NCI-H2171 (cell line): ENCODE measurements around the gene LAMA3.

Experiments
- DNase-seq: peaks from one replicate; lab custom pipeline; 2025; lab: John Stamatoyannopoulos, UW

Gene LAMA3

DNA sequence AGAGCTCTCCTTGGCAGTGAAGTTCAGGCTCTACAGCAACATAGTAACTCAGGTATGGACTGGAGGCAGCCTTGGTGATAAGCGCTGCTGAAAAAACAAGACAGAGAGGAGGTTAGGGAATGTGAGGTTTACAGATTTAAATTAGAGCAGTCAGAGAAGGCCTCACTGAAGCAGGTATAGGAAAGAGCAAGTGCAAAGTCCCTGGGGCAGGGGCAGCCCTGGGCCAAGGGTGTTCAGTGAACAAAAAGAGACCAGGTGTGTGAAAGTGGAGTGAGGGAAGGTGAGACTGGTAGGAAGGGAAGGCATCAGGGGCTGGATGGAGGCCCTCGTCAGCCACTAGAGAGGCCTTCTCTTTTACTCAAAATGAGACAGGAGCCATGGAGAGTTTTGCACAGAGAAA lies 89.6 kb downstream of the LAMA3 start:
- DNase-seq, result no peak

DNA sequence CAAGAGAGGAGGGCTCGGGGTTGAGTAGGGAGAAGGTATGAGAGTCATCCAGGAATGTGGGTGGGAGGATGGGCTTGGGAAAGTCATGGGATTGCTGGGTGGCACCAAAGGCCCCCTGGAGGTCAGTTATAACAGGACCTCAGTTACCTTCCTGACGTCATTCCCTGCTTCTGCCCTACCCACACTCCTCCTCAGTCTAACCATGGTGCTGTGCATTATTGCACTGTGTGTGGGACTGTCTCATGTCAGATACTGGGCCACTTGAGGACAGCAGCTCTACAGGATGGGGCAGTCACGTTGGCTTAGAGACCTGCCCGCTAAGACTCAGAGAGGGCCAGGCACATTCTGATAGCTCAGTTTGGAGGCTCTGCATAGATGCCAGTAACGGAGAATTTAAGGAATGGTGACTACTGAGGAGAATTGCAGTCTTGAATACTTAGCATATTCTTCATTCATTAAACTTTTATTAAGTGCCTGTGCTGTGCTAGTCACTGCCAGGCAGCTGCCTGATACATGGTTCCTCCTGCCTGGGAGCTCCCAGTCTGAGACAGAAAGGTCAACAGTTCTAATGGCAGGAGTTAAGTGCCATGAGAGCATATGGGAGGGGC lies 90.5 kb downstream of the LAMA3 start:
- no peak for DNase-seq

DNA sequence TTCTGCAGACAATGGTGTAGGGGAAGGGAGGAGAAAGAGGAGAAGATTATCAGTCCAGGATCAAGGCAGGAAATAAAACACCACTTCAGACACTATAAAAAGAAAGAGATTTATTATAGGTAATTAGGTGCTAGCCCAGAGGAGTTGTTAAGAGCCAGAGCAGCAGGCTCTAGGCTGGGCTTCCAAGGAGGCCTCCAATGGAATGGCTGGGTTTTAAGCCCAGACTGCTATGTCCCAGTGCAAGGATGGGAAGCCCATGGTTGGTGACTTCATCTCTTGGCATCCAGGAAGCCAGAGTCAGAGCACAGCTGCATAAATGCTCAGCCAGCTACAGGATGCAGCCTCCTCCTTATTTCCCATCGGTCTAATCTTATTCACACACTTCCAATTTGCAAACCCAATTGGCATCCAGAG lies 95.6 kb downstream of the LAMA3 start:
- no peak for DNase-seq

DNA sequence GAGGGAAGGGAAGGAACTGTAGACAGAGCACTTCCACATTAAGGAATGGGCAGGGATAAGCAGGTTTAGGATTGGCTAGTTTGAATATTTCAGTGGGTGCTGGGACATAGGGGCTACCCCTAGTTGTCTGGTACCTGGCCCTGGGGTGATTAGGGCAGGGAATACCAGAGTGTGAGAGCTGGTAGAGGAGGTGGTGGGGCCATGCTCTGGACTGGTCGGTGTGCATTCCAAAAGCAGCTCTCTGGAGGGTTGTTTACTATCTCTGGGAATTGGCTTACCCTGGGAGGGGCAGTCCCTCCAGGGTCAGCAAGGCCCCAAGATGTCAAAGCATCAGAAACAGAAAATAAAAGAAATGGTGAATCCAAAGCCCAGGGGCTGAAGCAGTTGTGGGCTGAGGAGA lies 103.8 kb downstream of the LAMA3 start:
- DNase-seq, result no peak

DNA sequence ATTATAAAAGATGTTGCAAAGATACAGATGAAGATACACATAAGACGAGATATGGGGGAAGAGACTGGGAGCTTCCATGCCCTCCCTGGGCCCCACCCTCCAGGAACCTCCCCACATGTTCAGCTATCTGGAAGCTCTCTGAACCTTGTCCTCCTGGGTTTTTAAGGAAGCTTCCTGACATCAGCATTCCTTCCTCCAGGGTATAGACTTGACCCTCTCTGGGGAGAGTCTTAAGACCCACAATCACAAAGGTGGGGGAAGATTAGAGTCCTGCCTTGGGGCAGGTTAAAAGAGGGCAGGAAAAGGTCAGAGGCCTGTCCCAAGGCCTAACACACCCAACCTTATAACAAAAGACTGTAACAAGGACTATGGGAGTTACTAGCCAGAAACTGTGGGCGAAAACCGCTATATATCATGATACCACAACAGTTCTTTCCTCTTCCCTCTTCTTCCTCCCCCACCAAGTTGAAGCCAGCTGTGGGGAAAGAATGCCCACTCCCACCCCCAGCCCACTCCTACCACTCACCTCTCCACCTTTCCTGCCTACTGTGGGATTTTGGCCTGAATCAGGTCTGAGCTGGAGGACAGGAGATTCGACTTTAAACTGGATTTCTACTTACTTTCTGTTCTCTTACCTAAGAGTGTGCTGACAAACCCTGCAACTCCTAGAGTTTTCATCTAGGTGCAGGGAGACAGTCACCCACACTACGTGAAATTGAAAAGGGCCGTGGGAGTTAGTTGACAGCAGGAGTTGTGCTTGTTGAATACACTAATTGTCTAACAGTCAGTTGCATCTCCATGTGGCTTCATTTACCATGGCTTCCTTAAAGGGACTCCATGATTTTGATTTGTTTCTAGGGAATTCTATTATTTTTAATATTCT lies 105.0 kb downstream of the LAMA3 start:
- DNase-seq, result no peak

DNA sequence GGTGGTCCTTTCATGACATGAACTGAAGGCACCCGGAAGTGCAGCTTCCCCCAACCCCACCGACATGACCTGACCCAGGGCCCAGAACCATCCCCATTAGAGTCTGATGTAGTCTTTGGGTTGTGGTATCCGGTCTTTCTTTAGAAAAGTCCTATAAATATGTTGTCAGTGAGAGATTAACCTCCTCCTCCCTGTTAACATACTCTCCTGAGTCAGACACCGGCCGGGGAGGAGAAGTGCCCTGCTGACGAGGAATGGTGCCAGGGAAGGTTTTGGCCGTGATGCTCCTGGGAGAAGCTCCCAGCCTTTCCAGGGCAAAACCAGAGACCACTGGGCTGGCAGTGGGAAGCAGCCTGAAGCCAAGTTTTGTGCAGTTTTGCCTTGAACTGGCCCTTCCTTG lies 109.0 kb downstream of the LAMA3 start:
- no peak for DNase-seq

DNA sequence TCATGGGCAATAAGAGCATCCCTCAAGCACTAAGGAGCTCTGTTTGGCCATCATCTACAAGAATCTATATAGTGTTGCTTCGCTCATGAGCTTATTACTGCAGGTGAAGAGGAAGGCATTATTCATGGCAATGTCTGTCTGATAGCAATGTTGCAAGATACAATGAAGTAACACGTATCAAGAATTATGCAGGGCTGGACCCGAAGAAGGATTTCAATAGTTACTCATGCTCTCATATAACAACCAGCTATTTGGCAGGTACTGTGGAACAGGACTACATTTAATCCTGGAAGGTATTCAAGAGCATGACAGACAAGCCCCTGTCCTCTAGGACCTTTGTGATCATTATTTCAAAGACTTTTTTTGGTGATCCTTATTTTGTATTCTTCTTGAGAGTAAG lies 109.6 kb downstream of the LAMA3 start:
- no peak for DNase-seq

DNA sequence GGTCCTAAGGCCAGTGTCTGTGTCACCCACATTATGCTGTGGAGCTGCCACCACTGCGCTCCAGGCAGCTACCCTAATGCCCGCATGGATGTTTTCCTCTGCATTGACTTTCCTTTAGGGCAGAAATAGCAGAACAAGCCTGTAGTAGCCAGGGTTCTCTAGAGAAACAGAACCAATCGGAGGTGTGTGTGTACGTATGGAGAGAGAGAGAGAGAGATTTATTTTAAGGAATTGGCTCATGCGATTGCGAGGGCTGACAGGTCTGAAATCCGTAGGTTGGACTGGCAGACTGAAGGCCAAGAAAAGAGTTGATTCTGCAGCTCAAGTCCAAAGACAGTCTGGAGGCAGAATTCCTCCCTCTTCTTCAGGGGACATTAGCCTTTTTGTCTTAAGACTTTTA lies 110.3 kb downstream of the LAMA3 start:
- DNase-seq, result no peak

DNA sequence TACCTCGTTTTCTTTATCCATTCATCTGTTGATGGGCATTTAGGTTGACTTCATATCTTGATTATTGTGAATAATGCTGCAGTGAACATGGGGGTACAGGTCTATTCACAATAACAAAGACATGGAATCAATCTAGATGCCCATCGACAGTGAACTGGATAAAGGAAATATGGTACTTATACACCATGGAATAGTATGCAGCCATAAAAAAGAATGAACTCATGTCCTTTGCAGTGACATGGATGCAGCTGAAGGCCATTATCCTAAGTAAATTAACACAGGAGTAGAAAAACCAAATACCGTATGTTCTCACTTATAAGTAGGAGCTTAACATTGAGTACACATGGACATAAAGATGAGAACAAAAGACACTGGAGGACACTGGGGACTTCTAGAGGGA lies 111.6 kb downstream of the LAMA3 start:
- DNase-seq, result no peak

DNA sequence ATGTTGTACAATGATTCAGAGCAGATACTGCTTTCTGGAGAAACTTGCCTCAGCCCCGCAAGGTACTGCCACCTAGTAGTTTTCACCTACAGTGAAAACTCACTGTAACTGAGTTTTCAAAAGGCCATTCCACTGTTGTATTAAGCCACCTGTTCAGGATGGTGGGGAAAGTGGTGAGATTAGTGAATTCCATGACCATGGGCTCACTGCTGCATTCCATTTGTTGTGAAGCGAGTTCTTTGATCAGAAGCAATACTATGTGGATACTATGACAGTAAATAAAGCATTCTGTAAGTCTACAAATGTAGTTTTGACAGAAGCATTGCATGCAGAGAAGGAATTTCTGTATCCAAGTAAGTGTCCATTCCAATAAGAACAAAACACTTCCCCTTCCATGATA lies 113.6 kb downstream of the LAMA3 start:
- no peak for DNase-seq

DNA sequence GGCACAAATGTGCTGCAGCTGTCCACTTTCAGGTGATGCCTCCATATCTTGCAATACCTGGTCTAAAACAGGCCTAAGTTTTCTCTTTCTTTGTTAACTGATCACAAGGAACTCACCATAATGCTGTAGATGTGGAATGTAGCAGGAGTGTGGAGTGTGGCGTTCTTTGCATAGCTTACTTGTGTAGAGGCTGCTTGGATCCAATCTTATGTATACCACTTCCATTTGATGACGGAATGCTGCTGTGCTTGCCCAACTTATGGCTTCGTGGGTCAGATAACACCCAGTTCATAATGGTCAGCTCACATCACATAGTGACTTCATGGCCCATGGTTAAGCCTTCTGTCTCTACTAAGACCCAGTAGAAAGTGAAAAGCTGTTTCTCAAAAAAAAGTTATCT lies 114.5 kb downstream of the LAMA3 start:
- no peak for DNase-seq

DNA sequence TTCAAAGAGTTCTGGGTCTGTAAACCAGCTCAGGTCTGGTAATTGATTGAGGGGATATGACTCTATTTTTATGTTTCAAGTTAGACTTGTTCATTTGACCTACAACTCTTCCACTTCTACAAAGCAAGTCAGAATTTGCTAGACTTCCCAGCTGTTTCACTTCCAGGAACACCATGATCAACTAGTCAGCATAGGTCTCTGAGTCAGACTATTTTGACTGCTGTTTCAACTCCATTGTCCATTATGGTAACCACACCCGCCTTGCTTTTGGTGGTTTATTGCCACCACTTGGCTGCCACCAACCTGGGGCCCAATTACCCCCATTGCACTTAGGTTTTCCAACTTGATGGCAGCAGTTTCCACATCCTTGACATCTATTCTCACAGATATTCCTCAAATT lies 116.6 kb downstream of the LAMA3 start:
- no peak for DNase-seq

DNA sequence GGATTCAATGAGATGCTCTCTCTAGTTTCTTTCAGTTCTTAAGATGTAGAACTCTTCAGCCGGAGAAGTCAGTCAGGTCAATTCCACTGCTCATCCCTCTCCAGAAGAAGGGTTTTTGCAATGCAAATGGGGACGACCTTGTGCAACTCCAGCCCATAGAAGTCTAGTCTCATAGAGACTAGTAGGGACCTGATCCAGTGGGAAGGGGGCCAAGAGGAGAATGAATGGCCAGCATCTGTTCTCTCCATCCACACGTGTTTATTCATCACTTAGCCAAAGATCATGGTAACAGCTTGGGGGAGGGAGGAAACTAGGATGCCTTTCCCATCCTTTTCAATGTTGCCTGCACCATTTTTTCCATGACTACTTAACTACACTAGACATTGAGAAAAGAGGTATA lies 120.2 kb downstream of the LAMA3 start:
- DNase-seq, result no peak

DNA sequence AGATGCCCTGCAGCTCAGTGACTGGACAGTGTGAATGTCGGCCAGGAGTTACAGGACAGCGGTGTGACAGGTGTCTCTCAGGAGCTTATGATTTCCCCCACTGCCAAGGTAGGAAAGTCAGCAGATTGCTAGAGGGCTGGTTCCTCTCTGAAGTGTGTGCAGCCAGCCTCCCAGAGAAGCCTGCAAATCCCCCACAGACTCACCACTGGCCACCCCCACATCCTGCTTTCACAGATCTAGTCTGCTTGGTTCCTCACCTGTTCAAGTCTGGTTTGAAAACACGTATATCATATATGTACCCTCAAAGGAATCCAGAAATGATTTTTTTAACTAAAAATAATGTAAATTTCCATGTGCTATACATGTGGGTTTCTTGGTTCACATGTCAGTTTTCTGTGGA lies 121.1 kb downstream of the LAMA3 start:
- DNase-seq, result no peak

DNA sequence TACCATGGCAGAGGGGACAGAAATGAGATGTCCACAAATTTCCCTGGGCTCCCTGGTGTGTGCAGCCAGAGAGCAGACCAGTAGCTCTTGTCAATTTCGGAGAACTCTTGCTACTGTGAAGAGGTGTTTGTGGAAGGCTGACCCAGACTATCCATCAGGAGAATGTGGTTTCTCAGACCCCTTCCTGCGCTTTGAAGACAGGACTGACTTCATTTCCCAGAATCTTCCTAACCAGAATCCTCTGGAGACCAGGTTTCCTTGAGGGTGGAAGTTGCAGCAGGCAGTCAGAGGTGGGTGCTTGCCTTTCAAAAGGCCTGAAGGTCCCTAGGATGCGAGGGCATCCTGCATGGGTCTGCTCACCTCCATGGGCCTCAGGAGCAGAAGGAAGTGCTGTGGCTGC lies 121.9 kb downstream of the LAMA3 start:
- DNase-seq, result no peak

DNA sequence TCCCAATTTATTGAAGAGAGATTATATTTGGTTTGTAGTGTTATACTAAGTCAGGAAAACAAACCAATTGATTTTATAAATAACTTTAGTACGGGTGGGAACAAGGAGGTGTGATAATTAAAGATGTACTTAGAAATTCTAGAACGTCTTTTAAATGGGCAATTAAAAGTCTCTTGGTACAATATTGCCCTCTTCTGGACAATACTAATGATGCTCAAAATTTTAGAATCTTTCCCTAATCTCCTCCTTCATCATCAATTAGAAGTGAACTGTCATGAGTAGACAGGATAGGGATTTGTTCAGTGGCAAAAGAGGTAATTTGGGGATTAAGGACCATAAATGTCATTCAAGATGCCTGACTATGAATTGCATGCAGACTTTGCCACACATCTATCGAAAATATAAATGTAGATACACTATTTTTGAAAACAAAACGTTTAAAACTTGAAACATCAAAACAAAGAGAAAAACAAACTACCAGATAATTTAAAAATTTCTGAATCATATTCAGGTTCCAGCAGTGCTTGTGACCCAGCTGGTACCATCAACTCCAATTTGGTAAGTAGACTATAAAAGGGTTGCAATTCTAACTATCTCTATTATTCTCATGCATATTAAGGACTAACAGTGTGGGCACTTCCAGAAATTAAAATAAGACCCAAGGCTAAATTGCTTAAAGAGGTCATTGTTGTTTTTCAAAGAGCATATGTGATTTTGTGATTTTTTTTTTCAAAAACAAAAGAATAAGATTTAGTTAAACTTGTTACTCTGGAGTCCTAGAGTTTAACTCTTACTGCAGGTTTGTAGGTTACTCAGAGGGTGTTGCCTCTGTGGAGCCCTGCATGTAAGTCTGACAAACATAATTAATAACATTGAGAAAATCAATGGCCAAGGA lies 123.5 kb downstream of the LAMA3 start:
- DNase-seq, result peak; percentile 33

DNA sequence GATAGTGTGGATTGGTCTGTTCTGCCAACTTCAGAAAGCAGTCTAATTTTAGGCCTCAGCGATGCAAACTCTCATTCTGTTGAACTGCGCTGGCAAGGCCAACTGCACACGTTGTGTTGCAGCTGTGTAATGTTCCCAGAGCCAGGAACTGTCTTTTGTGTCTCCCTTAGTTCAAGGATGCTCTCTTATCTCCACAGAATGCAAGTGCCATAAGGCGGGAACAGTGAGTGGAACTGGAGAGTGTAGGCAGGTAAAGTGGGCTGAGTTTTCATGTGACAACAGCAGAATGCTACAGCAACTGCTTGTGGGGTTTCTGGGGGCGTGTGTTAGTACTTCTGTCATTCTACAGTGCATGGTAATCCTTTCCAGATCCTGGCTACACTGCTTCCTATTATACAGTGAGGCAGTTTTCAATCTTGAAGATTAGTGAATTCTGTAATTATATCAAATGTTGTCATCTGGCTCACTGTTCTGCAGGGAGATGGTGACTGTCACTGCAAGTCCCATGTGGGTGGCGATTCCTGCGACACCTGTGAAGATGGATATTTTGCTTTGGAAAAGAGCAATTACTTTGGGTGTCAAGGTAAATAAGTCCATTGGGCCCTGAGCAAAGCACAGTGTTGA lies 125.8 kb downstream of the LAMA3 start:
- DNase-seq, result no peak

DNA sequence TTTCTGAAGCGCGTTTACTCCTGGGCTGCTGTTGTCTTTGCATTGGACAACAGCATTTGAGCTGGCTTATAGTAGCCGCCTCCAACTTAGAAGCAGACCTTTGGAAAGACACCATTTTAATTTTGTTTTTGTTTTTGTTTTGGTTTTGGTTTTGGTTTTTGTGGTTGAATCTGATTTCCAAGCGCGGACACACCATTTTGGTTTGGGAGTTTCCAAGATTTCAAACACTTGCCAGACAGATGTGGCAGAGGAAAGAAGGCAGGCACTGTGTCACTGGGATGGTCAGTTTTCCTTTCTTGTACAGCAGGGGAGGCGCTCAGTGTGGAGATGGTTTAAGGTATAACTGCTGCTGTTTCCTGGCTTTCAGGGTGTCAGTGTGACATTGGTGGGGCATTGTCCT lies 126.8 kb downstream of the LAMA3 start:
- no peak for DNase-seq

DNA sequence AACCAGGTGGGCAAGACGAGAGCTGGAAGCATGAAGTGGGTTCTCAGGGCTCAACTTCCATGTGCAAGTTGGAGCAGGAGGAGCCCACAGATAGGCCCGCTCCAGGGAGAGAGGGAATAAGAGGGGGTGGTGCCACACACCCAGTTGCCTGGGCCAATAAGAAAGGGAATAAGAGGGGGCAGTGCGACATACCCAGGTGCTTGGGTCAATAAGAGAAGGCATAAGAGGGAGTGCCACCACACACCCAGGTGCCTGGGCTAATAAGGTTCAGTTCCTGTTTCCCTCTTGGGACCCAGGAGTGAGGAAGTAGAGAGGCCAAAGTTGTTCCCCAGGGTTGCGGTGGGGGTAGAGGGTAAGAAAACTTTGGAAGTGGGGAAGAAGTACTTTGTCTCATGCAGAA lies 127.5 kb downstream of the LAMA3 start:
- no peak for DNase-seq

DNA sequence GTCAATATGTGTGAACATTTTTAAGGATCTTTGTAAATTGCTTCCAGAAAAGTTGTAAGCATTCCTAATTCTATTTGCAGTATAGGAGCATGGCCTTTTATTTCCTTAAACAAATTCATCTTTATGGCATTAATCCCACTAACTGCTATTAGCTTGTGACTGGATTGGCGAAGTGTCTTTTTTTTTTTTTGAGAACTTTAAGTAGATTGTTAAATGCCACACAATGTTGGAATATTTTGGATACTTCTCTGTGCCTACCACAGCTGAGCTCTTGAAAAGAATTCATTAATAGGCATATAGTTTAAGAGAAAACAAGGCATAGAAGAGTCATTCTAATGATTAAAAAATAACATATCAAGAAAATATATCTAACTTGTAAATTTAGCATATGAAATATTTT lies 129.7 kb downstream of the LAMA3 start:
- DNase-seq, result no peak

DNA sequence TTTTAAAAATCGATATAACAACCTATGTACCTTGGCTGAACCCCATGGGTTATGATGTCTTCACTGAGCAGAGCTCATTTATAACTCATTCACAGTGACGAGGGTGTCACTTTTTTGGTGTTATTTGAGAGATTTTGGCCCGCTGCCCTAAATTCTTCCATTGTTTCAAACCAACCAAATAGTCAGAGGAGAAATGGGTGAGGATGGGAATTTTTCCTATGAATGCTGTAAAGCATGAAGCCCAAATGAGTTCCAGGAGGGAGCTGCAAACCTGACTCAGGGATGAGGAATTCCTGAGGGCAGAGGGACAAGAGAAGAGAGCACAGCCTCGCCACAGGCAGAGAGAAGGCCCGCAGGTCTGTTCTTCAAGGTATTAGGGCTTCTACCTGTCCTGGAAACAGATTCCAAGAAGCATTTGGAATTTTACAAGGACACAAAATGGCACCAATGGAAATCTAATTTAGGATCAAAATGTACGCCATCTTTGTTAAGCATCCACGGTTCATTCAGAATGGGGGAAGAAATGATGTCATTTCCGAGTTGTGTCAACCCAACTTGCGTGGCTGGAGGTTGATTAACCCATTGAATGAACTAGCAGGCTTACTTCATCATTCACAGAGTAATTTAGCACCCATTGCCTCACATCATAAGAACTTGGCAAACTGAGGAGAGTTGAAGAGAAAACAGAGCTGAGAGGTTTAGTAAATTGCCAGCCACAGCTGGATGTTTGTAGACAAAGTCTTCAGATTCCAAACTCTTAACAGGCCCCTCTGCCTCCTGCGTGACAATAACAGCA lies 133.5 kb downstream of the LAMA3 start:
- no peak for DNase-seq

DNA sequence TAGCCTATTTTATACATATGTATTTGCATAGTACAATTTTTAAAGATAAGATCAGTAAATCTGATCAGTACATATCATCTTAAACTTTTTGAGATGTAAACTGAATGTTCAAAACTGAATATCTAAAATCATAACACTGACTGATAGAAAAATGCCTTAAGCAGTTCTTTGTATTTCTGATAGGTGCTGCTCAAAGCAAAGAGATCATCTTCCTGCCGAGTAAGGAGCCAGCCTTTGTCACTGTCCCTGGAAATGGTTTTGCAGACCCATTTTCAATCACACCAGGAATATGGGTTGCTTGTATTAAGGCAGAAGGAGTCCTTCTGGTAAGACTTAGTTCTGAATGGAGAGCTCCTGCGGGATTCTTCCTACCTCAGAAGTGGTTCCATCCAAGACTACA lies 135.0 kb downstream of the LAMA3 start:
- no peak for DNase-seq
